Measurements from ENCODE around the gene TMEM237. TPM values are rescaled to one million over a fixed set of nuclear protein-coding genes. Genes with fewer than 3 reads are reported as not detected.

TMEM237 gene
- total RNA-seq, 1 experiment from 2014 or later, result 30.6 TPM

GRCh38 chr2:201647431-201647830 lies 4.1 kb upstream of the TMEM237 start:
- H3K4me3 ChIP-seq (ENCODE audit: low read depth in 2 of 2, low read length in 2 of 2), result no peak overlapping the region
- intact Hi-C loops (cut with micrococcal nuclease; ENCODE audit: unreplicated experiment), result no loop called here
- TF ChIP-seq SIN3A (IDR thresholded peaks at IDR 0.05; ENCODE audit: borderline replicate concordance, insufficient read depth, low read depth, low read length), result no peak
- no peak for TF ChIP-seq CTCF (IDR thresholded peaks at IDR 0.05)
- no peak for TF ChIP-seq TCF7L2 (IDR thresholded peaks at IDR 0.05; ENCODE audit: low read depth, low read length)
- no peak for TF ChIP-seq POLR2AphosphoS5 (IDR thresholded peaks at IDR 0.05; ENCODE audit: low read depth, low read length)
- no peak for TF ChIP-seq REST (IDR thresholded peaks at IDR 0.05; ENCODE audit: insufficient read depth in 1 of 2, low read depth in 2 of 2, low read length in 1 of 2)
- no peaks in the 10 kb centered on the region for H3K36me3 ChIP-seq (ENCODE audit: control insufficient read depth, insufficient read depth, low read length)
- no peak for ATAC-seq
- H3K27me3 ChIP-seq (ENCODE audit: control insufficient read depth, insufficient read depth, low read length), result peaks cover 2% of the 10 kb centered on the region; the same call in 1 of the 2 replicates
- no peak overlapping the region for H3K27ac ChIP-seq (ENCODE audit: low read length)
- CTCF ChIA-PET, result no interaction called here
- POLR2A ChIA-PET, result no interaction called here
- in situ Hi-C loops (cut with HindIII; ENCODE audit: low pct_unique_long_range_greater_than_20kb, low sequenced_read_pairs), result no loop called here
- peaks cover 11% of the 10 kb centered on the region for H3K4me1 ChIP-seq (ENCODE audit: control insufficient read depth, insufficient read depth, low read length)
- DNase-seq (ENCODE audit: low read depth, low spot score), result no peak
- BruUV-seq (replicated peaks), result no TSS peak
- H3K9me3 ChIP-seq (ENCODE audit: control insufficient read depth, insufficient read depth, low read depth, low read length), result no peaks in the 10 kb centered on the region

- ATAC-seq (no peak), DNase-seq (ENCODE audit: low read depth, low spot score) (no peak)
- TF ChIP-seq TCF7L2 (IDR thresholded peaks at IDR 0.05; ENCODE audit: low read depth, low read length) (no peak), POLR2AphosphoS5 (IDR thresholded peaks at IDR 0.05; ENCODE audit: low read depth, low read length) (no peak)
- Histone ChIP-seq H3K9me3 (ENCODE audit: control insufficient read depth, insufficient read depth, low read depth, low read length) (no peaks in the 10 kb centered on the region), H3K27ac (ENCODE audit: low read length) (peak overlapping the region; percentile 95), H3K27me3 (ENCODE audit: control insufficient read depth, insufficient read depth, low read length) (no peaks in the 10 kb centered on the region), H3K36me3 (ENCODE audit: control insufficient read depth, insufficient read depth, low read length) (no peaks in the 10 kb centered on the region; the same call in 1 of the 2 replicates), H3K4me1 (ENCODE audit: control insufficient read depth, insufficient read depth, low read length) (peaks cover 17% of the 10 kb centered on the region), H3K4me3 (ENCODE audit: low read depth in 2 of 2, low read length in 2 of 2) (peak overlapping the region; percentile 64 to 95)
- TSS peak; percentile 83 for BruUV-seq (replicated peaks)
- POLR2A ChIA-PET, result no interaction called here
- intact Hi-C loops (cut with micrococcal nuclease; ENCODE audit: unreplicated experiment), result no loop called here
- in situ Hi-C loops (cut with HindIII; ENCODE audit: low pct_unique_long_range_greater_than_20kb, low sequenced_read_pairs), result no loop called here
- CTCF ChIA-PET, result no interaction called here
Measured at GRCh38 chr2:201644001-201644400, 698 bp upstream of the TMEM237 start.

- in situ Hi-C loops (cut with HindIII; ENCODE audit: low pct_unique_long_range_greater_than_20kb, low sequenced_read_pairs) (no loop called here), intact Hi-C loops (cut with micrococcal nuclease; ENCODE audit: unreplicated experiment) (no loop called here)
- Histone ChIP-seq H3K9me3 (ENCODE audit: control insufficient read depth, insufficient read depth, low read depth, low read length) (no peaks in the 10 kb centered on the region), H3K4me3 (ENCODE audit: low read depth in 2 of 2, low read length in 2 of 2) (peak overlapping the region; percentile 64 to 95), H3K4me1 (ENCODE audit: control insufficient read depth, insufficient read depth, low read length) (peaks cover 17% of the 10 kb centered on the region), H3K36me3 (ENCODE audit: control insufficient read depth, insufficient read depth, low read length) (no peaks in the 10 kb centered on the region; the same call in 1 of the 2 replicates), H3K27ac (ENCODE audit: low read length) (peak overlapping the region; percentile 95), H3K27me3 (ENCODE audit: control insufficient read depth, insufficient read depth, low read length) (no peaks in the 10 kb centered on the region)
- BruUV-seq (replicated peaks), result no TSS peak
- ATAC-seq (peak; percentile 94), DNase-seq (ENCODE audit: low read depth, low spot score) (peak; percentile 48)
- ChIA-PET CTCF (no interaction called here), POLR2A (interaction anchor here (0.6 to 0.7 kb wide), 3 partner anchors 194 to 642 kb away, joined by 3 to 7 read pairs (median 4); no protein-coding TSS in a partner anchor)
- TF ChIP-seq POLR2AphosphoS5 (IDR thresholded peaks at IDR 0.05; ENCODE audit: low read depth, low read length) (peak; percentile 85), SIN3A (IDR thresholded peaks at IDR 0.05; ENCODE audit: borderline replicate concordance, insufficient read depth, low read depth, low read length) (peak; percentile 74; the same call in 1 of the 2 replicates), TCF7L2 (IDR thresholded peaks at IDR 0.05; ENCODE audit: low read depth, low read length) (no peak)
Measured at GRCh38 chr2:201642579-201643215, 606 bp downstream of the TMEM237 start.

Measured in Panc1 (cell line).